ENCODE results near the gene ADSS1.
"Not testable (repeated sequence)": the region's sequence is repeated elsewhere in the genome, so short reads cannot be mapped to it uniquely, and the experiment has no call there.

Gene ADSS1

DNA sequence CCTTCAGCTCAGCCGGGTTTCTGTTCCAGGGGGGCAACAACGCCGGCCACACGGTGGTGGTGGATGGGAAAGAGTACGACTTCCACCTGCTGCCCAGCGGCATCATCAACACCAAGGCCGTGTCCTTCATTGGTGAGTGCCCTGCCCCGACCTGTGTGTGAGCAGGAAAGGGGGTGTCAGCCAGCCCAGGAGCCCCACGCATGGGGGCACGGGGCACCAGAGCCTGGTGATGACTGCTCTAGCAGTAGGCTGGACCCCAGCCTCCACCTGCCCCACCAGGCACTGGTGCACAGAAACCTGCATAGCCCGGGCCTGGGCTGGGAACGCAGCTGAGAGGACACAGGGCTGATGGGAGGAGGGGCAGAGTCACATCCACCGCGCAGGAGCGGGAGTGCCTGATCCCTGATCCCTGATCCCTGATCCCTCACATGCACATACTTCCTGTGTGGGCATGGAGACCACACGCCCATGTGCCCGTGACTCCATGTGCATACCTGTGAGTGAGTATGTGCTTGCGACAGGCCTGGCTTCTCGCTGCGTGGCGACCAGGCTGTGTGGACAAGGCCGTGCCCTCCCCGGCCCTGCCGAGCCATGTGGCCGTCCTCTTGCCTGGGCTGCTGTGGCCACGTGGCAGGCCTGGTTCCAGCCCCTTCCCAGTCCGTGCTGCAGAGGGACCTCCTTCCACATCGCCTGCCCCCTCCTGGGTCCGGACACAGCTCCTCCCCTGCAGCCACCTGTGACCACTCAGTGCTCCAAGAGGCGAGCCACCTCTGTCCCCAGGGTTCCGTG lies 11.2 kb downstream of the ADSS1 start:
- DNase-seq: no peak

DNA sequence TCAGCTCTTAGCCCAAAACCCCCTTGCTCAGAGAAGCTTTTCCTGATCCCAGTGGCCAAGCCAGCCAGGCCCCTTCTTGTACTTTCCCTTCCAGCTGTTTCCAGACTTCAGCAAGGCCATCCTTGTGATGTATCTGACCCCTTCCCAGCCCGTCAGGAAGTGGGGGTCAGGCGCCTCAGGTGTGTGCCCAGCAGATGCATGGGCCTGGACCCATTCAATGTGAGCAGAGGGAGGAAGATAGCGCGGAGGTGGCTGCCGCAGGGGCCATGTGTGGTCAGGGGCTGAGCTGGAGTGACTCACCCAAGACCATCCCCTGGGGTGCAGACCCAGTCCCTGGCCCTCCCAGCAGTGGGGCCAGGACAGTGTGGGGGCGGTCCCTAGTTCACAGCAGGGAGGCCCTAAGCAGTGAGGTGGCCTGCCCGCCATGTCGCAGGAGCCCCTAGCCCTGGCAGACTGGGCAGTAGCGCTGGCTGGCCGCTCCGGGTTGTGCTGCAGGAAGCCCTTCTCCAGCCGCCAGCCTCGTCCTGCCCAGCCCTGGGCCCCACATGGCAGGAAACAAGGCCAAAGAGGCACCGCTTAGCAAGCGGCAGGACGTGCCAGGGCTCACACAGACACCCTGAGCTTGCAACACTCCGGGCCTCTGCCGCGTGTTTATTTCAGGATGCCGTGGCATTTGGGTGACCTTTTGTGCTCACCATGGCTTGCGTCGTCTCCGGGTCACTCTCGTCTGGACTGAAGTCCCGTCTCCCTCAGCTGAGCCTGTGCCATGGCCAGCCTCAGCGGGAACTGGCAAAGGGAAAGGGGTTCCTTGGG lies 12.0 kb downstream of the ADSS1 start:
- peak; percentile 67 for DNase-seq

DNA sequence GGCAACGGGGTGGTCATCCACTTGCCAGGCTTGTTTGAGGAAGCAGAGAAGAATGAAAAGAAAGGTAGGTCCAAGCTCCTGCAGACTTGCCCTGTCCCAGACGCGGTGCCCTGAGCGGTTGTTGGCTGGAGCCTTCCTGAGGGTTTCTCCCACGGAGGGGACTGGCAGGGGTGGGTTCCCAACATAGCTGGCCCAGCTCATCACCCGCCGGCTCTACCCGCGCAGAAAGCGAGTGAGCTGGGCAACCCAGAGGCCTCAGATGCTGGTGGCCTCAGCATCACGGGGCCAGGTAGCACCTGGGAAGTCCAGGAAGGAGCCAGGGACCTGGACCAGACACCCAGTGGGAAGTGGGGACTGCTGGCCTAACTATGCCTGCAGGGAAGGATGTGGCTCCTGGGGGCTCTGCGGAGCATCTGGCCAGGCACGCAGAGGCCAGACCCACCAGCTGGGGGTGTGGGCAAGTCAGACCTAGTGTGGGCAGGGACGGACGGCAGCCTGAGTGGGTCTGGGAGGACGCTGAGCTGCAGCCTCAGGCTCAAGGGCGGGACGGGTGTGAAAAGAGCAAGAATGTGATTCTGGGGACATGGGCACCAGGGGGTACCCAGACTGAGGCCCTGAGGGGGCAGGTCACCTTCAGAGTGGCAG lies 14.5 kb downstream of the ADSS1 start:
- no peak for DNase-seq

DNA sequence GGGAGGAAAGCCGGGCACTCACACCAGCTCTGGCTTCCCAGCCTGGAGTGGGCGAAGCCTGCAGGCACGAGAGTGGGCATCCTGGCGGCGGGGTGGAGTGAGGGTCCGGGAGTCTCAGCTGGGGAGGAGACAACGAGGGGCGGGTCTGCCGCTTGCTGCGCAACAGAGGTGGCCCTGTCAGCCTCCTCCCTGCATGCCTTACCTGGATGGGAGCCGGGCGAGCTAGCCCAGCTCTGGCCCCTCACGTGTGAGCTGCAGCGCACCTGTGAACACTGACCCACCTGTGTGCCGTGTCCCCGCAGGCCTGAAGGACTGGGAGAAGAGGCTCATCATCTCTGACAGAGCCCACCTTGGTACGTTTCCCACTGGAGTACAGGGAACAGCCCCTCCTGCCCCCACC lies 15.0 kb downstream of the ADSS1 start:
- no peak for DNase-seq

DNA sequence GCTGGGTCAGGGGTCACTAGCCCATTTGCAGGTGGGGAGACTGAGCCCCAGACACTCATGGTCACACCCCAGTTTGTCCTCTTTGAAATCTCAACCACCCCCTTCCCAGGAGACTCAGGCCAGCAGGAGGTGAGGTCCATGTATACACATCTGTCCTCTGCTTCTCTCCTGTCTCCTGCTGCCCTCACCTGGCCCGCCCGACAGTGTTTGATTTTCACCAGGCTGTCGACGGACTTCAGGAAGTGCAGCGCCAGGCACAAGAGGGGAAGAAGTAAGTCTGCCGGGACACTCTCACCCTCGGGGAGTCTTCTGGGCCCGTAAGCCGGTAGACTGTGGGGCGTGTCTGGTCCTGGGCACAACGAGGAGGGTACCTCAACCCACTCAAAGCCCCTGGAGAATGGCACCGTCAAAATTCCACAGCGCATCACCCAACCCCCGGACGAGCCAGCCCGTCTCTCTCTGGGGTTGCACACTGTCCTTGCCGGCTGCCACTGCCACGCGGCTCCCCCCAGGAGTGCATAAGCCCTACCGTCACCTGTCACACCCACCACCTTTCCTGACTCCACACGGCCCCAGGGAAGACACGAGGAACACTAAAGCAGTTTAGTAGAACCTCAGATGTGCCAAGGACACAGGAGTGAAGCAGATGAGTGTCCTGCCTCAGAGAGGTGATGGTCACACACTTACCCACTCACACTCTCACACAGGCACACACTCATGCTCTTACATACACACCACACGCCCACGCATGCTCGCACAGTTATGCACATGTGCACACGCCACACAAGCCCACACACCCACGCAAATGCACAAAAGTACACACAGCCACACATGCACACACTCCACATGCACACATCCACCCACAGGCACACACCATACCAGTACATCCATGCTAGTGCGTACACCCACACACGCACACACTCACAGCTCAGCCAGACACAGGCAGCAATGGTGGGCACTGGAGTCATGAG lies 15.8 kb downstream of the ADSS1 start:
- DNase-seq: no peak

DNA sequence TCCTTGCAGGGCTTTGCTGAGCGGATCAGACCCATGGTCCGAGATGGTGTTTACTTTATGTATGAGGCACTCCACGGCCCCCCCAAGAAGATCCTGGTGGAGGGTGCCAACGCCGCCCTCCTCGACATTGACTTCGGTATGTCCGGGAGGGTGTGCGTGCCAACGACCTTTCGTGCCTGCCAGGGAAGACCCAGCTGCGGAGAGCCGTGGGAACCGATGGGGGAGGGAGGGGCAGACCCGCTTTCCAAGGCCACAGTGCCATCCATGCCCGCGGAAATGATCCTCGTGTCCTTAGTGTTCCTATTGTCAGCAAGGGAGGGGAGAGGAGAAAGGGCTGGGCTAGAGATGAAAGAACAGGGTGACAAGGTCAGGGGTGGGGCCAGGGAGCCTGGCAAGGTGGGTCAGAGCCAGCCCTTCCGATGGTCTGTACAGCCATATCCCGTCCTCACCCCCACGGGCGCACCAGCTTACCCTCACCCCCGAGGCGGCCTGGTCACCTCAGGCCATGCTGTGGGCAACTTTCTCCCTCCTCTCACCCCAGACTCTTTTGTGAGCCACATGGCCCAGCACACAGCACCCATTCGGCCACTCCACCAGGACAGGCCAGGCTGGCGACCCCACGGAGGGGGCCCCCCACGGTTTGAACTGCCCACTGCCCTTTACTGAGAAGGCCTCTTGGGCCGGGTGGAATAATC lies 17.2 kb downstream of the ADSS1 start:
- no peak for DNase-seq

DNA sequence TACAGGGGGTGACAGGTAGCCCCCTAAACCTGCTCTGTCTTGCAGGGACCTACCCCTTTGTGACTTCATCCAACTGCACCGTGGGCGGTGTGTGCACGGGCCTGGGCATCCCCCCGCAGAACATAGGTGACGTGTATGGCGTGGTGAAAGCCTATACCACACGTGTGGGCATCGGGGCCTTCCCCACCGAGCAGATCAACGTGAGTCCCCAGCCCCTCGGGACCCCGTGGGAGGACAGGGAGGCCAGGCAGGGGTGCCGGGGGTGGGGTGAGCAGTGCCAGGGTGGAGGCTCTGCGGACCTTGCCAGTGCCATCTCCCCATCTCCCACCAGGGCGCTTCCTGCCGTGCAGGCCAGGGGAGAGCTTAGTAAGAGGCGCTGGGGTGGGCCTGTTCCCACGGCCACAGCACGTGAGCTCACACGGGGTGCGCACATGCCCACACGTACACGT lies 17.8 kb downstream of the ADSS1 start:
- no peak for DNase-seq

DNA sequence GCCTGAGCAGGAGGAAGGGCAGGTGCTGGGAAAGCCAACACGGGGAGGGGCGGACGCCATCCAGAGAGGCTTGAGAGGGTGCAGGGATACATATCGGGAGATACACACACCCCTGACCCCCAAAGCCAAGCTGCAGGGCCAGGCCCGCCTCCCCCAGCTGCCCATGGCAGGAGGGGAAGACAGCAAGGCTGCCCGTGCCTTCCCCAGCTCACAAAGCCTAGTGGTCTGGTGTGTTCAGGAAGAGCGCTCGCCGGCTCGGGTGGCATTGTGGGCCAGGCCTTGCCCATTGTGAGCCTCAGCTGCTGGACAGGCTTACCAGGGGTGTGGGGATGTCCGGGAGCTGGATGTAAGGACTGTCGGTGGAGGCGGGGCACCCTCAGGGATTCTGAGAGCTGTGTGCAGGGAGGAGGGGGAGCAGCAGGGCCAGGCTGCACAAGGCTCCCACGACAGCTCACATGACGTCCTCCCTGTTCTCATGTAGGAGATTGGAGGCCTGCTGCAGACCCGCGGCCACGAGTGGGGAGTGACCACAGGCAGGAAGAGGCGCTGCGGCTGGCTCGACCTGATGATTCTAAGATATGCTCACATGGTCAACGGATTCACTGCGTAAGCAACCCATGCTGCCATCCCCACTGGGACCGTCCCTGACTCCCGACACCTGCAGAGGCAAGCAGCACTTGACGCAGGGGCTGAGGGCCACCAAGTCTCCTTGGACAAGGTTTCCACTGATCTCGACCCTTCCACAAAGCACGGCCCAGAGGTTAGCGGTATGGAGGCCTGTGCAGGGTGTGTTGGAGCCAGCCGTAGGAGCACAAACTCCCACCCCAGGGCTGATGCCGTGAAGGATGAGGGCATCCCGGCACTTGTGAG lies 18.8 kb downstream of the ADSS1 start:
- no peak for DNase-seq

DNA sequence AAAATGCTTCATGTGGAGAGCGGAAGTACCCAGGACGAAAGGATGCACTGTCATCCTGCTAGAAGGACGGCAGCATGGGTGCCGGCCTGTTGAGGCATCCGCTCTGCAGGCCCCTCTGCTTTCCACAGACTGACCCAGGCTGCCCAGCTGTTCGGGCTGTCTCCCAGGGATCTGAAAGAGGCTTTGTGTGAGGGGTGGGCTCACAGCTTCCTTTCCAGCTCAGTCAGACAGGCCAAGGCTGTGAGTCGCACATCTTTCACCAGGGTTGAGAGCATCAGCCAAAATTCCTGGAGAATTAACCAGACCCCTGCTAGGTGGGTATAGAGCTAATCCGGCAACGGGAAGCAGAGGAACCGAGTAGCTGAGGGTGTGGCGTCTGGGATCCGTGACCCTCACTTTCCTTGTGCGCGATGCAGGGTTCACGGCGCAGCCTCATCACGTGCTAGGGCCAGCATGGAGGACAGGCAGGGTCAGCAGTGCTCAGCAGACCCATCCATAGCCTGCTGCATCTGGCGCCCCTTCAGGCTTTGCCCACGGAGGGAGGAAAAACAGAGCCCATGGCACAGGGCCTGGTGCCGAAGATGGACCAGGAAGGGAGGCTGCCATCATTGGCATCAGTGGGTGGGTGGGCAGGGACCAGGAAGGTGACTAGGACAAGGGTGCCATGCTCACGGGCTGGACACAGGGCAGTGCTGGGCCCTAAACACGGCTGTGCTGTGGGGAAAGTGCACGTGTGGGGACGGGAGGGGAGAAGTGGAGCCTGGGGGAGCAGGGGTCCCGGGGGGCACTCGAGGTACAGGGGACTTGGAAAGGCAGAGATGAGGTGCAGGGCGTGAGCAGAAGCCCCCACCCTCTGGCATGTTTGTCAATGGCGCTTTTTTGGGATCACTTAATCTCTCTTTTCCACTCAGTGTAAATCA lies 19.7 kb downstream of the ADSS1 start:
- DNase-seq: peak; percentile 69

DNA sequence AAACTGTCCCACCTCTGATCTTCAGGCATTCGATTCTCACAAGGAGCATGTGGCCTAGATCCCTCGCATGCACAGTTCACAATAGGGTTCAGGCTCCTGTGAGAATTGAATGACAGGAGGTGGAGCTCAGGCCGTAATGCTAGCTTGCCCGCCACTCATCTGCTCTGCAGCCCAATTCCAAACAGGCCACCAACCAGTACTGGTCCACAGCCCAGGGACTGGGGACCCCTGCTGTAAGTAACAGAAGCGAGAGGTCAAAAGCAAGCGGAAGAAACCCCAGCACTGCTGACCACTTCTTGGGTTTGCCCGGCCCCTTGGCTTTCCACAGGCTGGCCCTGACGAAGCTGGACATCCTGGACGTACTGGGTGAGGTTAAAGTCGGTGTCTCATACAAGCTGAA lies 20.5 kb downstream of the ADSS1 start:
- no peak for DNase-seq

DNA sequence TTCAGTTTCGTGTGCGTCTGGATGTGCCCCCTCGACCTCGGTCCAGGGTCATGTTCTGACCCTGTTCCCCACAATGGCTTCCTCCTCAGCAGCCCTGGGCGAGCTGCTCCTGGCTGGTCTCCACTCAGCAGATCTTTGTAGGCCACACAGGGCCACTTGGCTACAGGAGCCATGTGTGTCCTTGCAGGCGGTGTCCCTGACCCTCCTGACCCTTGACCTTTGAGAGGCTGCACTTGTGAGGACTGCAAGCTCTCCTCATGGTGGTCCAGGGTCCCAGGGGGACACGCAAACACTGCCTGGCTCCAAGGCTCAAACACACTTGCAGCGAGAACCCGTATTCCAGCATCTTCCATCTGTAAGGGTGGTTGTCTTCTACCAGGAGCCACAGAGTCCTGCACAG lies 21.4 kb downstream of the ADSS1 start:
- DNase-seq: no peak

DNA sequence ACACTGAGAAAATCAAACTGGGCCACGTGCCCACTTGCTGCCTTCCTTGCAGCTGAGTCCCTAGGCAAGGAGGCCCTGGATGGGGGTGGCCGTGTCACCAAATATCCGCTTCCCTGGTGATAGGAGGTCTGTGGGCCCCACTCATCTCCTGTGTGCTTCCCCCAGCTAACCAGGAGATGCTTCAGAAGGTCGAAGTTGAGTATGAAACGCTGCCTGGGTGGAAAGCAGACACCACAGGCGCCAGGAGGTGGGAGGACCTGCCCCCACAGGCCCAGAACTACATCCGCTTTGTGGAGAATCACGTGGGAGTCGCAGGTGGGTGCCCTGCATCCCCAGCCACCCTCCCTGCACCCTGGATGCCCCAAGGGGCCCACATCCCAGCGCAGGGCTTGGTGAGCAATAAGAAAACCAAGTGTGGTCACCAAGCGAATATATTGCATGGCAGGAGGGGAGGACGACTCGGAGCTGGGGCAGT lies 22.1 kb downstream of the ADSS1 start:
- DNase-seq: no peak

DNA sequence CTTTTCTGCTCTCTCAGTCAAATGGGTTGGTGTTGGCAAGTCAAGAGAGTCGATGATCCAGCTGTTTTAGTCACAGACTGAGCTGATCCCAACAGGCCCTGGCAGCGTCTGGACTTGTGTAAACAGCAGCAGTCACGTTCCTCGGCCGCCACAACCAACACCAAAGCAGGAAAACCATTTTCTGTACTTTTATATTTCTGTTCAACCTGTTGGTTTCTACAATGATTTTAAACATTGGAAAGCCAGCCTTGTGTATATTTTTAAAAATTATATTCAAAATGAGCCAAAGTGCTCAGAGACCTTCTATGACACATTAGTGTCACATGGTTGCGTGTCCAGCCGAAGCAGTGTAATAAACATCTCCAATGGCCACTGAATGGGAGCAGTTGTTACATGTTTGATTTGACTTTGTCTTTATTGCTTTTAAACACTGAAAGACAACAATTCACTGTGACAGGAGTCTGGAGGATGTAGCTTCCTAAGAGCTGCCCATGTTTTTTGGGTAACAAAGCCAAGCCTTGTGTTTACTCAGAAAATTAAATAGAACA lies 23.0 kb downstream of the ADSS1 start:
- no peak for DNase-seq

DNA sequence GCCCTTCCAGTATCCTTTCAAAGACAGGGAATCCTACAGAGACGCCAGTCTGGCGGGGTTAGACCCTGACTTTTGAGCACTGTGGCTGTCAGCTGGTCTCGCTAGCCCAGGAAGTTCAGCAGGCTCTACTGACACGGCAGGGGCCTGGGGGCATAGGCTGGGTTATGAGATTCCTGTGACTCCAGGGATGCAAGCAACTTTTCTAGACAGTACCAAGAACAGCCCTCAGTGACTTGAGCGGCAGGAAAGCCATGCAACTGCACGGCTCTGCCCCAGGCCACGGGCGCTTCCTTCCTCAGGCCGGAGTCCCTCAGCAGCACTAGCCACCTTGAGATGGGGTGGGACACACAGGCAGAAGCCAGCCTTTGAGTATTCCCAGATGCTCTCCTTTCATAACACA lies 23.8 kb downstream of the ADSS1 start:
- DNase-seq: no peak

DNA sequence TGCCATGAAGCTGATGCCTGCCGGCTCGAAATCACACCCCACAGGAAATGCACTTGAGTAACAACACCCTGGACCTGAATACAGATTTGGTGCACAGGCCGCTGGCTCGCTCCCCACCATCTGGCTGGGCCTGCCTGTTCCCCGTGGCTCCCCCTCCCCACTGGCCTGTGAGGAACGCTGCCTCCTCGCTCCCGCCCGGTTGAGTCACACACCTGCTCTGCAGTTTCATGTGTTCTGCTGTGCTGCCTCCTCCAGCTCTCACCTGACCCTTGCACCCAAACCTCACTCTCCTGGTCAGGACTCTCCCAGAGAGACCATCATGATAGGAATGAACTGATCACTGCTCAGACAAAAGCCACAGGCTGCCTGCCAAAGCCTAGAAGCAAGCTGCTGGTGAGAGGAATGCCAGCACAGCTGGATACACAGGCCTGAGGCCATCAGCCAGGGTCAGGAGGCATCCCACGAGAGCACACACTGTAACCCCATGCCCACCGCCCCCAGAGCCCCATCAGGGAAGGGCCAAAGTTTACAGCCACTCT lies 25.2 kb downstream of the ADSS1 start:
- peak; percentile 44 for DNase-seq

DNA sequence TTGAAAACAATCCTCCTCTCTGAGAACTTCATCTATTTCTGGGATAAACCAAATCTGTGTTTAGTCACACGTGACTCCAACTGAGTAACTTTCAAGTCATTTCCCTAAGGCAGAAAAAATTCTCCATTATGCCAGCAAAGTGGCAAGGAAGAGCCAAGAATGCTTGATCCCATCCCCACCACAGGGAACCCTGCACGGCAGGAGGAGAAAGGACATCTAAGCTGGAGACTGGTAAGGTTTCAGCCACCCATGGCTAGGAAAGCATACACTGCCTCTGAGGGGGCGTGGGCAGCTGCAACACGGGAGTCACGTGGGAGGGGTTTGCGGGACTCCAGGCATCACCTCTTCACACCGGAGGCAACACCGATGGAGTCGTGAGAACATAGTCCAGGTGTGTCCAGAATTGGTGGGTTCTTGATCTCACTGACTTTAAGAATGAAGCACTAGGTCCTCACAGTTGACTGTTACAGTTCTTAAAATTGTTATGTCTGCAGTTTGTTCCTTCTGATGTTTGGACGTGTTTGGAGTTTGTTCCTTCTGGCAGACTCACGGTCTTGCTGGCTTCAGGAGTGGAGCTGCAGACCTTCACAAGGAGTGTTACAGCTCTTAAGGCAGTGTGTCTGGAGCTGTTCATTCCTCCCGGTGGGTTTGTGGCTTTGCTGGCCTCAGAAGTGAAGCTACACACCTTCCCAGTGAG lies 26.2 kb downstream of the ADSS1 start:
- peak; percentile 62 for DNase-seq

DNA sequence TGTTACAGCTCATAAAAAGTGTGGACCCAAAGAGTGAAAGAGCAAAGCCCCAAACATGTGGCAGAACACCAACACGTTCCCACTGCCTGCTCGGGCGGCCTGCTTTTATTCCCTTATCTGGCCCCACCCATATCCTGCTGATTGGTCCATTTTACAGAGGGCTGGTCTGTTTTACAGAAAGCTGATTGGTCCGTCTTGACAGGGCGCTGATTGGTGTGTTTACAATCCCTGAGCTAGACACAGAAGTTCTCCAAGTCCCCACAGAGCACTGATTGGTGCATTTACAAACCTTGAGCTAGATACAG lies 26.7 kb downstream of the ADSS1 start:
- DNase-seq: not testable (repeated sequence)
